Esophagus muscularis mucosa (tissue), 4 donors: ENCODE results near the gene NRN1. TPM values are rescaled to one million over a fixed set of nuclear protein-coding genes. Genes with fewer than 3 reads are reported as not detected.
A peak's percentile ranks its signal among the peaks of the same experiment; 100 is the strongest.

Experiments used
- DNase-seq: peaks from one replicate; pipeline ENCODE4 v3.0.0-alpha.2; 2017; ENCODE audit errors: extremely low spot score
- H3K27ac ChIP-seq, 4 donors: fragments of 200-600 bp; sonication (generic); replicated peaks in 1 of 4; 1 replicate in 3 of 4; 2 replicates in 1 of 4; pipeline ENCODE4 v1.5.1; 2016 to 2019; ENCODE audit warnings: mild to moderate bottlenecking in 1 of 4
- H3K27me3 ChIP-seq, 4 donors: fragments of 200-600 bp; sonication (generic); one replicate each; pipeline versions ENCODE4 v1.5.1 to v1.6.0; 2016 to 2019
- H3K36me3 ChIP-seq, 4 donors: fragments of 200-600 bp; sonication (generic); one replicate each; pipeline ENCODE4 v1.5.1; 2016 to 2019
- H3K4me1 ChIP-seq, 4 donors: fragments of 200-600 bp; sonication (generic); one replicate each; pipeline ENCODE4 v1.5.1; 2016 to 2019
- H3K4me3 ChIP-seq, 4 donors: fragments of 200-600 bp; sonication (generic); 1 replicate in 2 of 4; 2 replicates in 2 of 4; pipeline ENCODE4 v1.5.1; 2016 to 2019; ENCODE audit warnings: mild to moderate bottlenecking in 4 of 4, moderate library complexity in 1 of 4
- H3K9me3 ChIP-seq, 4 donors: fragments of 200-600 bp; sonication (generic); 1 replicate in 3 of 4; 2 replicates in 1 of 4; pipeline ENCODE4 v1.5.1; 2016 to 2019
- CTCF ChIP-seq, 3 experiments: fragments of 200-600 bp in 2 of 3; fragments of 450-650 bp in 1 of 3; sonication (generic) in 2 of 3; IDR thresholded peaks; one replicate each; pipeline ENCODE4 v1.5.1; 2017 to 2019; ENCODE audit warnings: antibody characterized with exemption in 3 of 3, mild to moderate bottlenecking in 2 of 3, moderate library complexity in 1 of 3
- EP300 ChIP-seq: sonication (generic); formaldehyde crosslinking; IDR thresholded peaks from one replicate; pipeline ENCODE4 v1.6.1; 2017; ENCODE audit warnings: antibody characterized with exemption
- POLR2A ChIP-seq: fragments of 450-650 bp; IDR thresholded peaks from one replicate; pipeline ENCODE4 v1.6.1; 2017; ENCODE audit warnings: antibody characterized with exemption, moderate library complexity, mild to moderate bottlenecking, low read depth
- POLR2AphosphoS5 ChIP-seq, 2 donors: sonication (generic); formaldehyde crosslinking; IDR thresholded peaks; one replicate each; pipeline ENCODE4 v1.6.1; 2017; ENCODE audit warnings: antibody characterized with exemption in 2 of 2
- WGBS: methylation state at CpG from one replicate; pipeline ENCODE4 v1.1.5; 2018; 5-methylcytosine and 5-hydroxymethylcytosine counted together
- intact Hi-C: fragments of 100-400 bp; cut with DNase I; formaldehyde crosslinking; loops from one replicate; pipeline ENCODE4 v1.15.1; 2023
- total RNA-seq, 4 donors: library from RNA; depleted of rRNA; stranded (reverse); fragments of >200 nt; gene quantifications; one replicate each; pipeline versions ENCODE4 v1.1.0 to v1.2.1, GENCODE V29; 2016

NRN1 gene
- total RNA-seq, 4 donors from 2014 or later = 12.9 to 24.2 (median 19.7) TPM

DNA sequence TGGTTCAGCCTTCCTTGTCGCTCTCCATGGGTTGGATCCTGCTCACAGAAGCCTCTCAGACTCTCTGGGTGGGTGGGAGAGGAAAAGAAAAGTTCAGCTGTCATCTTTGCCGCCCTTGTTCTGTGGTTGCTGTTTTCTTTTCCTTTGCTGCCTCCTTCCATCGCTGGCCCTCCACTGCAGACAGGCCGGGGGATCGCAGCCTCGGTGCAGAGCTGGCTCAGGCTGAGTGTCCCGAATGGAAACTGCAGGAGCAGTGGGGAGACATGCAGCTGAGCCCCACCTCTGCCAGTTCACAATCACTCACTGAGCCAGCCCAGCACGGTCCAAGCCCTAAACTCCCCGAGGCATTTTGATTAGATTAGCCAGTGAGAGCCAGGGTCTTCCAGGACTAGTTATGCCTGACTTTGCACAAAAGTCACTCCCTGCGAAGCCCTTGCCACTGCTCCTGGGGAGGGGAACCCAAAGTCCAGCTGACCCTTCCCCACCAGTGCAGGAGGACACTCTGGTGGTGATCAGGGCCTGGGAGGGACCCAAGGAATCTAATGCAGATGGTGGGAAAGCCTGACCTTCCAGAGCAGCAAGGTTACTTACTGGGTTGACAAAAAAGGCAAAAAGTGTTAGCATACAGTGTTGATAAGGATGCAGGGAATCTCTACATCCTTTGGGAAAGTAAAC lies 14.0 kb downstream of the NRN1 start:
- DNase-seq = peak; percentile 77
- intact Hi-C loops = no loop called here
- WGBS = 61% methylated on average over 7 of the region's 10 CpGs

GRCh38 chr6:5990786-5991185 lies 15.9 kb downstream of the NRN1 start:
- Histone ChIP-seq H3K27me3 (peaks cover 0 to 37% (median 28%) of the 10 kb centered on the region in 4 donors), H3K36me3 (no peaks in the 10 kb centered on the region), H3K27ac (no peak overlapping the region), H3K4me3 (no peak overlapping the region), H3K9me3 (no peaks in the 10 kb centered on the region), H3K4me1 (peaks cover 3 to 14% (median 11%) of the 10 kb centered on the region in 4 donors)
- DNase-seq = no peak
- WGBS = 82% methylated on average over 4 of the region's 4 CpGs
- TF ChIP-seq POLR2A (no peak), CTCF (IDR thresholded peaks at IDR 0.05) (no peak), EP300 (no peak), POLR2AphosphoS5 (IDR thresholded peaks at IDR 0.05) (no peak)
- intact Hi-C loops = no loop called here

More for the DNA sequence above, 14.0 kb downstream of the NRN1 start:
- peaks cover 20 to 34% (median 30%) of the 10 kb centered on the region in 4 donors for H3K4me1 ChIP-seq
- H3K27ac ChIP-seq = no peak overlapping the region
- H3K9me3 ChIP-seq = no peaks in the 10 kb centered on the region
- TF ChIP-seq POLR2AphosphoS5 (IDR thresholded peaks at IDR 0.05) = no peak
- TF ChIP-seq EP300 = no peak
- TF ChIP-seq CTCF (IDR thresholded peaks at IDR 0.05) = no peak
- peaks cover 0 to 56% (median 47%) of the 10 kb centered on the region in 4 donors for H3K27me3 ChIP-seq
- no peaks in the 10 kb centered on the region for H3K36me3 ChIP-seq
- H3K4me3 ChIP-seq = no peak overlapping the region

GRCh38 chr6:5989141-5989723 lies 17.5 kb downstream of the NRN1 start:
- TF ChIP-seq EP300 = no peak

DNA sequence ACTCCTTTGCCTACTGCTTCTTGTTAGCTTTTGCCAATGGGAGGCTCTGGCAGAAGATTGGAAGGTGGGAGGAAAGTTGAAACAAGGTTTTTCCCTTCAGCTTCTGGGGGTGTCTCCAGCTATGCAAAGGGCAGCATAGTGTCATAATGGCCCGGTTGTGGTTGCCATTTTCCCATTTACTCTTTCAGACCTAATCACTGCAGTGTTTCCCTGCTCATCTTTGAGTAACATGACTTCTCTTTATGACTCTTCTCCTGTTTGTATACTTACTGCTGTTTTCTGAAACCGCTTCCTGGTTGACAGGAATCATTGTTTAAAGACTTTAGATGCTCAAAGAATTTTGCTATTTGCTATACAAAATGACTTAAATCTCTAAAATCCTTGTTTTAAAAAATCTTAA lies 19.9 kb downstream of the NRN1 start:
- Histone ChIP-seq H3K4me1 (peaks cover 0 to 4% (median 3%) of the 10 kb centered on the region in 4 donors), H3K27ac (no peak overlapping the region), H3K36me3 (no peaks in the 10 kb centered on the region), H3K9me3 (no peaks in the 10 kb centered on the region), H3K27me3 (no peaks in the 10 kb centered on the region), H3K4me3 (no peak overlapping the region)
- DNase-seq = no peak
- intact Hi-C loops = no loop called here
- WGBS = 64% methylated on average over 2 of the region's 2 CpGs
- TF ChIP-seq POLR2A (no peak), EP300 (no peak), POLR2AphosphoS5 (IDR thresholded peaks at IDR 0.05) (no peak), CTCF (IDR thresholded peaks at IDR 0.05) (no peak)

More at GRCh38 chr6:5989141-5989723, 17.5 kb downstream of the NRN1 start:
- WGBS = 89% methylated on average over 5 of the region's 5 CpGs
- Histone ChIP-seq H3K27me3 (peaks cover 0 to 21% (median 13%) of the 10 kb centered on the region in 4 donors), H3K9me3 (no peaks in the 10 kb centered on the region), H3K4me3 (no peak overlapping the region), H3K27ac (no peak overlapping the region), H3K4me1 (no peaks in the 10 kb centered on the region), H3K36me3 (no peaks in the 10 kb centered on the region)
- no peak for DNase-seq
- intact Hi-C loops = no loop called here

DNA sequence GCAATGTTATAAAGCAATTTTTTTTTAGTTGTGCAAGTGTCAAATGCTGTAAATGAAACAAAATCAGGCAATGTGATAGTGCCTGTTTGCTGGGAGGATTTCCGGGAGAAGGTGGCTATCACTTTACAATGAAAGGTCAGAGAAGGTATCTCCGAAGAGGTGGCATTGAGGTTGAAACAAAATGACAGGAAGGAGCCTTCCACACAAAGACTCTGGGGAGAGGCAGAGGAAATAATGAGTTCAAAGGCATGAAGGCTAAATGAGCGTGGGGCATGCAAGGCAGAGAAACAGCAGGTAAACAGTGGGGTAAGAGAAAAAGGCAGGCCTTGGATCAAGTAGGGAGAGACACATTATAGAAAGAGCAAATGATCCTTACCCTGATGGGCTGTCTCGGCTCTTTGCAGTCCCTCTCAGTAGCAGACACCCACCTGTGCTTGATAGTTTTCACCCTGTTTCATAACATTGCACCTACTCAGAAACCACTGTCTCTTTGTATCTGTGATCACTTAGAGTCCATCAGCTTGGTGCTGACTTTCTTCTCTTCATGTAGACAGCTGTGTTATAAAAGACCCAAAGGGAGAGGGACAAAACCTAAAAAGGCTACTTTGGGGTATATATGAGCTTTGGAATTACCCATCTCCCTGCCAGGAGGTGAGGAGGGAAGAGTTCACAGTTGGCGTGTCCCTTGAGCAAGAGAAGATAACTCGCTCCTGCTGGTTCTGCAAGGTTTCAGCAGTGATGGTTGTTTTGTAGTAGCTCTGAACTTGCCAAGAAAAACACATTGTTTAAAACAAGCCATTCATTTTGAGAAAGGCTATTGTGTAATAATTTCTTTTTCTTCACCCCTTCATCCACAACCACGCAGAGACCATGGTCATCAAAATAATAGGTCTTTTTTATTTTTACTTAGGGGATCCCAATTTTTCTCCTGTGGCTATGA lies 22.3 kb downstream of the NRN1 start:
- Histone ChIP-seq H3K27ac (no peak overlapping the region), H3K27me3 (no peaks in the 10 kb centered on the region), H3K9me3 (no peaks in the 10 kb centered on the region), H3K36me3 (no peaks in the 10 kb centered on the region), H3K4me1 (peaks cover 3 to 19% (median 12%) of the 10 kb centered on the region in 4 donors), H3K4me3 (no peak overlapping the region)
- 84% methylated on average over 7 of the region's 7 CpGs for WGBS
- no peak for TF ChIP-seq POLR2A
- TF ChIP-seq EP300 = no peak
- TF ChIP-seq CTCF (IDR thresholded peaks at IDR 0.05) = no peak
- no peak for TF ChIP-seq POLR2AphosphoS5 (IDR thresholded peaks at IDR 0.05)
- intact Hi-C loops = no loop called here
- DNase-seq = no peak
